ENCODE results near the gene VWA3B.
"Not testable (repeated sequence)": the region's sequence is repeated elsewhere in the genome, so short reads cannot be mapped to it uniquely, and the experiment has no call there.

The VWA3B gene

DNA sequence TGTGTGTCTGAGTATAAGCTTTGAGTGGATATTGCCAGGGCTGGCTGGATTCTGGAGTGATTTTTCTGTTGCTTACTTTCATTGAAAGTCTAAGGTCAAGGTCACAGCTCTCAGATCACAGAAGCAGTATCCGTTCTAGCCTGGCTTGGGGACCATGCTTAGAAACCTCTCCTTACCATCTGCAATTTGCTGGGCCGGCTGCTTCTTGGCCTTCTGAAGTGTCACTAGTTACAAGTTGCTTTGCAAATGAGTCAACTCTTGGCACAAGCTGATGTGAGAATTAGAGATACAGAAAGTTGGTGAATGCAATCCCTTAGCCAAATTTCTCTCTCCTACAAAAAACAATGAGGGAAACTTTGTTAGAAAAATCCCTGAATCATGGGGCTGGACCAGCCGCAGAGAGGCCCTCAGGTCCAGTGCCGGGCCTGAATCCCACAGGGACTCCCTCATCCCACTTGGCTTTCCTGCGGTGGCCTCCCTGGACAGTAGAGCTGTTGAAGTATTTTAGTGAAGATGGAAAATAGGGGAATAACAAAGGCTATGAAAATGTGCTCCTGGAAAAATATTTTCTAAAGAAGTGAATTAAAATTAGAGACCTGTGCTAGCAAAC is 166.6 kb downstream of the VWA3B start:
- no peak for DNase-seq

- DNase-seq = no peak
Measured at GRCh38 chr2:98254504-98255059, 167.6 kb downstream of the VWA3B start.

DNA sequence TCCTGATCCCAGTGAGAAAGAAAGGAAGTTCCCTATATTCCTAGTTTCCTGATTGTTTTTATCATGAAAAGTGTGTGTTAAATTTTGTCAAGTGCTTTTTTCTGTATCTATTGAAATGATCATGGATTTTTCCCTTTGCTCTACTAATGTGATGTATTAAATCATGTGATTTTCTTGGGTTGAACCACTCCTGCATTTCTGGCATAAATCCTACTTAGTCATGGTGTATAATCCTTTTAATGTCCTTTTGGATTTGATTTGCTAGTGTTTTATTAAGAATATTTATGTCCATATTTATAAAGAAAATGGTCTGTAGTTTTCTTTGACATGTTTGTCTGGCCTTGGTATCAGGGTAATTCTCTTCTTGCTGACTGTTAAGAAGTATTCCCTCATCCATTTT is 171.9 kb downstream of the VWA3B start:
- no peak for DNase-seq

DNA sequence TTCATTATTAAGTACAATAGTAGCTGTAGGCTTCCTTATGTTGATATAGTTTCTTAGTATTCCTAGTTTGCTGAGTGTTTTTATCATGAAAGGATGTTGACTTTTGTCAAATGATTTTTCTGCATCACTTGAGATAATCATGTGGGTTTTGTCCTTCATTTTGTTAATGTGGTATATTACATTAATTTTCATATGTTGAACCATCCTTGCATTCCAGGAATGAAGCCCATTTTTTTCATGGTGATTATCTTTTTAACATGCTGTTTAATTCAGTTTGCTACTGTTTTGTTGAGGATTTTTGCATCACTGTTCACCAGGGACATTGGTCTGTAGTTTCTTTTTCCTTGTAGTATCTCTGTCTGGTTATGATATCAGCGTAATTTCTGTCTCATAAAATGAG is 176.4 kb downstream of the VWA3B start:
- no peak for DNase-seq

DNA sequence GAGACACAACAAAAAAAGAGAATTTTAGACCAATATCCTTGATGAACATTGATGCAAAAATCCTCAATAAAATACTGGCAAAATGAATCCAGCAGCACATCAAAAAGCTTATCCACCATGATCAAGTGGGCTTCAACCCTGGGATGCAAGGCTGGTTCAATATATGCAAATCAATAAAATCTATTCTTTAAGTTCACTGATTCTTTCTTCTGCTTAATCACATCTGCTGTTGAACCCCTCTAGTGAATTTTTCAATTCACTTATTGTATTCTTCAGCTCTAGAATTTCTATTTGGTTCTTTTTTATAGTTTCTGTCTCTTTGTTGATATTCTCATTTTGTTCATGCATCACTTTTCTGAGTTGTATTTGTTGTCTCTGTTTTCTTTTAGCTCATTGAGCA is 181.3 kb downstream of the VWA3B start:
- DNase-seq = not testable (repeated sequence)

DNA sequence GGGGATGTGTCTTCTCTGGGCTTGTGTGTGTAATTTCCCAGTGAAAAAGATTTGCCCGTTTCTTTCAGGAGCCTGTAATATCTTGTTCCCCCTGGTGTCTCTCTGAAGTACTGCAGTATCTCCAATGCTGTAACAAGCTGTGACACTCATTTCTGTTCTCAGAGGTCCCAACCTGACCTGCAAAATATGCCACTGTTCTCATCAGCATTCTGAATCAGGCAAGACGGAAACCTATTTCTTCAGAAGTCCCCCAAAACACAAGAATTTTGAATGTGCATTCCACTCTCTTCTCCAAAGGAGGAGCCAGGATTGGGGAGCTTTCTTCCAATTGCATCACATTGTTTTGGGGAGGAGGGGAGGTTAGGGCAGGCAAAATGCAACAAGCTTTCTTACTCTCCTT is 182.3 kb downstream of the VWA3B start:
- no peak for DNase-seq

DNA sequence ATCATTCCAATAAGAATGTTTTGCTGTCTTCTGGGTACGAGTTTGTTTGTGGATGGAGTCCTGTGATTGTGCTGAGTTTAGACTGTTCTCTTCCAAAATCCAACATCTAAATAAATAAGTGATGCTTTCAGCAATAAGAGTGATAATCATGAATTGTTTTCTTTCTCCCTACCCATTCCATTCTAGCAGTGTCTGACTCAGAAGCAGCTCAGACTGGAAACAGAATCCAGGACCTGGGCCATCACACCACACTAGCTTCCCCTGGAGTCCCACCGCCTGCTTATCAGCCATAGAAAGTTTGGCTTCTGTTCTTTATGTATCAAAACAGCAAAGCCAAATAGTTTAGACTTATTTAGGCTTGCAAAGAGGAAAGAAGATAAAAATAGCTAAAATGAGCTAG is 182.9 kb downstream of the VWA3B start:
- DNase-seq = no peak

GRCh38 chr2:98277162-98277859 is 190.3 kb downstream of the VWA3B start:
- DNase-seq = no peak

DNA sequence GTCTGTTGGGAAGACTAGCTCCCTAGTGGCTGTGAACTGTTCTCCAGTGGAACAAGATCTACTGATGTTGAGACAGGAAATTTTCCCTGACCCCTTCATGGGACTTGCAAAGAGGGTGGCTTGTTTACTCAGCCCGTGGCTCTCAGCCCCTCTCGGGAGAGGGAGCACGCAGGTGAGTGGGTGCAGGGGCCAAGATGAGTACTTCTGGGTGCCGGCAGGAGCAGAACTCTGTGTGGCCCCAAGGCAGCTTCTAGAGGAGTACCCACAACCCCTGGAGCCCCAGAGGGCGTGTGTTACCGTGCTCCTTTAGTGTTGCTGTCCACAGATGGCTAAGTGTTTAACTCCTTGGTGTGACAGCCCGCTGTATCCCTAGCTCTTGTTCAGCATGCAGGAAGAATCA is 191.1 kb downstream of the VWA3B start:
- no peak for DNase-seq

- no peak for DNase-seq
Measured at GRCh38 chr2:98280376-98281102, 193.6 kb downstream of the VWA3B start.

DNA sequence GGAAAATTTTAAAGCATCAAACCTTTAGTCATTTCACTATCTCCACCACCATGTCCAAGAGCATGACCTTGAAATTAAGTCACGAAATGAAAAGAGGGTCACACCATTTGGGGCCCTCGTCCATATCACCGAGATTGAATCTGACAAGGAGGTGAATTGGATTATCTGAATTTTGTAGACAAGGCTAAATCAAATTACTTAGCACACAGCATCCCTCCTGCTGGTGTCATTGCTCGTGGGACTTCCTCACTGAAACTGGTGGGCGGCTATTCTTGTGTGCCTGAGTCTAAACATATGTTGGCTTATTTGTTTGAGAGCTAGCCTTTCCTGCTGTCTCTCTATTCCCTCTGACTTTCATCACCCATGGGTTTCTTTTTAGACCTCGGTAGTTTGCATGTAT is 194.6 kb downstream of the VWA3B start:
- DNase-seq = no peak

GRCh38 chr2:98282109-98282508 is 195.1 kb downstream of the VWA3B start:
- no peak for DNase-seq

DNA sequence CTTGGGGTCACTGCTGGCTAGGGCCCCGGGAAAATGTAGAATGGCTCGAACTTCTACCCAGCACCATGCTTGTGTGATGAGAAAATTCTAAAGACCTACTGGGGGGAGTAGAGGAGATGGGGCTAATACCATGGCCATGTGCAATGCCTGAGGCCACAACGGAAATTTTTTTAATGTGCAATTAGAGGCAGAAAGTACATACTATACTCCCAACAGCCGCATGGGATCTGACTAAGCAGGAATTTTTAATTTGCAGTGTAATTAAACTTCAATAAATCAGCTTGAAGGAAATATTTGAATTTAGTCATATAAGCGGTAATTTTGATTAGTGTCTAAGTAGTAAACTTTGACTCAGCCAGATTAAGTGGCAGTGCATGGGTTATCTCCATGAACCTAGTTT is 206.1 kb downstream of the VWA3B start:
- no peak for DNase-seq

DNA sequence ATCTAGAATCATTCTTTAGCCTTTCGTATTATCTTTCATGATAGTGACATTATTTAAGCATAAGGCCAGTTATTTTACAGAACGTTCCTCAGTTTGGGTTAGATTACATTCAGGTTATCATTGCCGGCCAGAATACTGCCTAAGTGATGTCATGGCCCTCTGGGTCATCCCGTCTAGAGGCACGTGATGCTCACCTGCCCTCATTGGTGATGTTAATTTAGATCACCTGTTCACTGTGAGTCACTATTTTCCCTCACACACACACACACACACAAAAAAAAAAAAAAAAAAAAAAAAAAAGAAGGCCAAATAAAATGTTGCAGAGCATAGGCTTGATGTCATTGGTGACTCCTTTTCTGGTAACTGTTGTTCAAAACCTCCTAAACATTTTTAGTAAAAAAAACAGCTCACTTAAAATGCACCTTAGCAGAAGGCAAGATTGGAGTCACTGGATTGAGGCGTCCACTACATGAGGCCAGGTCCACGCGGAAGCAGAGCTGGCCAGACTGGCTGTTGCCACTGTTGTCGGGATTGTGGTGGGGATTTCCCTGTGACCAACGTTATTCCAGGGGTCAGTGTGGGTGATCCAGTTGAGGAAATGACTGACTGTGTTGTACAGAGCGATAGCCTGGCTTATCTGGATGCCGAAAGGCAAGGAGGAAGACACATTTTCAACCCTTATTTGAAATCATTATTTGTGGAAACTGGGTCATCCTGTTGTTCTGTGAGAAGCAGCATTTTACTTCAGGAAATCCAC is 207.1 kb downstream of the VWA3B start:
- DNase-seq = no peak

- DNase-seq = no peak
Measured at GRCh38 chr2:98294711-98295110, 207.7 kb downstream of the VWA3B start.

DNA sequence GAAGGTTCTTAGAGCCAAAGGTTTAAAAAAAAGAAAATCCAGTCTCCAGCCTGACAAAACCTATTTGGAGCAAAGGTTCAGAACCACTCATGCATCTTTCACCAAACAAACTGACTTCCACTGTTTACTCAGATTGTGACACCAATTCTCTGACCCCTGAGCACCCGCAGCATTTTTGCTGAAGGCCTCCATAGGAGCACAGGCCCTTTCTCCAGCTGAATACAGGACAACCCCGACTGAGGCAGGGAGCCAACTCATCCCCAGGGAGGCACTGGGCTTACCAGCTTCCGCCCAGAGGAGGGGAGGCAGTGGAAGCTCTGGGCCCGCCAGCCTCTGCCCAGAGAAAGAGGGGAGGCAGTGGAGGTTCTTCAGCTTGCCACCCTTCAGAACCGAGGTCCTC is 208.3 kb downstream of the VWA3B start:
- no peak for DNase-seq

GRCh38 chr2:98295721-98296414 is 208.9 kb downstream of the VWA3B start:
- DNase-seq = no peak

GRCh38 chr2:98296440-98296839 is 209.5 kb downstream of the VWA3B start:
- no peak for DNase-seq

DNA sequence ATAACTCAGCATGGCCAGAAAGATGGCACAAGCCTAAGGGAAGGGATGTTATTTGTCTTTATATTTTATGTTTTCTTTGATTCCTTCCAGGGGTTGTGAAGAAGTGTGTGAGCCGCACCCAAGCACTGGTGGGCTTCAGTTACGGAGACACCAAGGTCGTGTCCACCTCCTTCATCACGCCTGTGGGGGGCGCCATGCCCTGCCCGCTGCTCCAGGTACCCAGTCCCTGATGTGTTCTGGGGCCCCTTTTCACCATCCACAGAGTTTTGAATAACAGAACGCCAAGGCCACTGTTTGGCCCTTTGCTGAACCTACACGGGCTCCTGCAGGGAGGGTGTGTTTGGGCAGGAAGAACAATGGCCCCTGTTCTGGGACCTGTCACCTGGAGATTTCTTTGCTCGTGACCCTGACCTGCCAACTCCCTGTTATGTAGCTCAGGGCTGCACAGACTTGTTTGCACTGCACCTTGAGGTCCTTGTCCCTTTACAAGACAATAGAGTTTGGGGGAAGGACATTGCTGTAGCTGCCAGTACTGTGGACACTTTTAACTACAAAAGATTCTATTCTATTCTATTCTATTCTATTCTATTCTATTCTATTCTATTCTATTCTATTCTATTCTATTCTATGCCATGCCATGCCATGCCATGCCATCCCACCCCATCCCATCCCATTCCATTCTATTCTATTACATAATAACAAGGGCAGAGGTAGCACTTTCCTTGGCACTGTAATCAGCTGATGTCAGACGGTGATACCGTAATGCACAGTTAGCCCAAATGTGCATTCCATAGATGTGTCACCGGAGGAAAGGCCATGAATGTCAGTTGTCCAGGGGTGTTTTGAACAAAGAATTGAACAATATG is 211.1 kb downstream of the VWA3B start:
- DNase-seq = no peak

GRCh38 chr2:98298683-98299164 is 211.8 kb downstream of the VWA3B start:
- no peak for DNase-seq

GRCh38 chr2:98299211-98299905 is 212.4 kb downstream of the VWA3B start:
- no peak for DNase-seq
